GM23338 (cell line): Measurements from ENCODE around the gene ZBTB44.

Experiments
- CREB1 ChIP-seq: fragments of 250-450 bp; sonication (Bioruptor Pico); IDR thresholded peaks from 2 replicates; pipeline ENCODE4 v1.5.0; 2020; ENCODE audit warnings: low read depth, mild to moderate bottlenecking, moderate library complexity
- ETS1 ChIP-seq: IDR thresholded peaks from 2 replicates; pipeline ENCODE4 v1.6.1; 2016; ENCODE audit warnings: antibody characterized with exemption
- EZH2 ChIP-seq: fragments of 200-600 bp; sonication (generic); IDR thresholded peaks from one replicate; pipeline ENCODE4 v1.8.0; 2017; ENCODE audit warnings: antibody characterized with exemption, mild to moderate bottlenecking, low read depth; ENCODE audit not compliant: unreplicated experiment
- EZH2phosphoT487 ChIP-seq: fragments of 200-600 bp; sonication (generic); IDR thresholded peaks from one replicate; pipeline ENCODE4 v1.8.1; 2018; ENCODE audit warnings: antibody characterized with exemption; ENCODE audit not compliant: unreplicated experiment
- JUNB ChIP-seq: IDR thresholded peaks from one replicate; pipeline ENCODE4 v1.6.1; 2016; ENCODE audit warnings: antibody characterized with exemption; ENCODE audit not compliant: unreplicated experiment
- NANOG ChIP-seq: IDR thresholded peaks from 2 replicates; pipeline ENCODE4 v1.6.1; 2016; ENCODE audit warnings: antibody characterized with exemption, borderline replicate concordance
- POLR2AphosphoS5 ChIP-seq: IDR thresholded peaks from 2 replicates; pipeline ENCODE4 v1.6.1; 2016; ENCODE audit warnings: antibody characterized with exemption, low read depth
- STAT1 ChIP-seq: IDR thresholded peaks from one replicate; pipeline ENCODE4 v1.6.1; 2016; ENCODE audit warnings: antibody characterized with exemption; ENCODE audit not compliant: unreplicated experiment
- ZNF114 ChIP-seq: fragments of 250-450 bp; sonication (Bioruptor Pico); IDR thresholded peaks from 2 replicates; pipeline ENCODE4 v1.5.0; 2020; ENCODE audit warnings: mild to moderate bottlenecking, moderate library complexity
- ZNF331 ChIP-seq: fragments of 250-450 bp; sonication (Bioruptor Pico); IDR thresholded peaks from 2 replicates; pipeline ENCODE4 v1.5.0; 2020; ENCODE audit warnings: low read depth, mild to moderate bottlenecking, moderate library complexity
- ZNF462 ChIP-seq: fragments of 250-450 bp; sonication (Bioruptor Pico); IDR thresholded peaks from 2 replicates; pipeline ENCODE4 v1.5.0; 2020; ENCODE audit warnings: mild to moderate bottlenecking, moderate library complexity
- TF ChIP-seq, protein P1 (sequence below), 2 experiments: fragments of 200-600 bp in 1 of 2; sonication (generic) in 1 of 2; conservative IDR thresholded peaks; 2 replicates each; pipeline versions ENCODE4 v1.5.1 to v1.6.1; 2016 to 2017; ENCODE audit warnings: antibody characterized with exemption in 2 of 2, low read depth in 2 of 2, mild to moderate bottlenecking in 2 of 2, moderate library complexity in 1 of 2
- TF ChIP-seq, protein P2 (sequence below): IDR thresholded peaks from one replicate; pipeline ENCODE4 v1.6.1; 2018; ENCODE audit warnings: antibody characterized with exemption; ENCODE audit not compliant: unreplicated experiment

DNA sequence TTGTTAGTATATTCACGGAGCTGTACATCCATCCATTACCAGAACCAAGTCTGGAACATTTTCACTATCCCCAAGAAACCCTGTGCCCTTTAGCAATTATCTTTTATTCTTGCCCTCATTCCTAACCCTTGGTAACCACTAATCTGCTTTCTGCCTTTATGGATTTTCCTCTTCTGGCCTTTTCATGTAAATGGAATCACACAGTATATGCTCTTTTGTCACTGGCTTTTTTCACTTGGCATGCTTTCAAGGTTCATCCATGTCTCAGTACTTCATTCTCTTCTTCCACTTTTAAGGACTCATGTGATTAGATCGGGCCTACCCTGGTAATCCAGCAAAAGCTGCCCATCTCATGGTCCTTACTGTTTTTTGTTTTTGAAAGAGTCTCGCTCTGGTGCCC lies 11.0 kb upstream of the ZBTB44 start:
- TF ChIP-seq, protein P1, sequence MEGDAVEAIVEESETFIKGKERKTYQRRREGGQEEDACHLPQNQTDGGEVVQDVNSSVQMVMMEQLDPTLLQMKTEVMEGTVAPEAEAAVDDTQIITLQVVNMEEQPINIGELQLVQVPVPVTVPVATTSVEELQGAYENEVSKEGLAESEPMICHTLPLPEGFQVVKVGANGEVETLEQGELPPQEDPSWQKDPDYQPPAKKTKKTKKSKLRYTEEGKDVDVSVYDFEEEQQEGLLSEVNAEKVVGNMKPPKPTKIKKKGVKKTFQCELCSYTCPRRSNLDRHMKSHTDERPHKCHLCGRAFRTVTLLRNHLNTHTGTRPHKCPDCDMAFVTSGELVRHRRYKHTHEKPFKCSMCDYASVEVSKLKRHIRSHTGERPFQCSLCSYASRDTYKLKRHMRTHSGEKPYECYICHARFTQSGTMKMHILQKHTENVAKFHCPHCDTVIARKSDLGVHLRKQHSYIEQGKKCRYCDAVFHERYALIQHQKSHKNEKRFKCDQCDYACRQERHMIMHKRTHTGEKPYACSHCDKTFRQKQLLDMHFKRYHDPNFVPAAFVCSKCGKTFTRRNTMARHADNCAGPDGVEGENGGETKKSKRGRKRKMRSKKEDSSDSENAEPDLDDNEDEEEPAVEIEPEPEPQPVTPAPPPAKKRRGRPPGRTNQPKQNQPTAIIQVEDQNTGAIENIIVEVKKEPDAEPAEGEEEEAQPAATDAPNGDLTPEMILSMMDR (conservative IDR thresholded peaks at IDR 0.05; ENCODE audit: low read depth in 2 of 2) = no peak
- TF ChIP-seq EZH2 (no peak), POLR2AphosphoS5 (no peak), JUNB (no peak), ZNF114 (CRISPR knock-in tag) (no peak), ETS1 (no peak), ZNF462 (CRISPR knock-in tag) (no peak), NANOG (no peak), EZH2phosphoT487 (no peak), ZNF331 (no peak), CREB1 (CRISPR knock-in tag) (no peak), STAT1 (no peak)
- TF ChIP-seq, protein P2, sequence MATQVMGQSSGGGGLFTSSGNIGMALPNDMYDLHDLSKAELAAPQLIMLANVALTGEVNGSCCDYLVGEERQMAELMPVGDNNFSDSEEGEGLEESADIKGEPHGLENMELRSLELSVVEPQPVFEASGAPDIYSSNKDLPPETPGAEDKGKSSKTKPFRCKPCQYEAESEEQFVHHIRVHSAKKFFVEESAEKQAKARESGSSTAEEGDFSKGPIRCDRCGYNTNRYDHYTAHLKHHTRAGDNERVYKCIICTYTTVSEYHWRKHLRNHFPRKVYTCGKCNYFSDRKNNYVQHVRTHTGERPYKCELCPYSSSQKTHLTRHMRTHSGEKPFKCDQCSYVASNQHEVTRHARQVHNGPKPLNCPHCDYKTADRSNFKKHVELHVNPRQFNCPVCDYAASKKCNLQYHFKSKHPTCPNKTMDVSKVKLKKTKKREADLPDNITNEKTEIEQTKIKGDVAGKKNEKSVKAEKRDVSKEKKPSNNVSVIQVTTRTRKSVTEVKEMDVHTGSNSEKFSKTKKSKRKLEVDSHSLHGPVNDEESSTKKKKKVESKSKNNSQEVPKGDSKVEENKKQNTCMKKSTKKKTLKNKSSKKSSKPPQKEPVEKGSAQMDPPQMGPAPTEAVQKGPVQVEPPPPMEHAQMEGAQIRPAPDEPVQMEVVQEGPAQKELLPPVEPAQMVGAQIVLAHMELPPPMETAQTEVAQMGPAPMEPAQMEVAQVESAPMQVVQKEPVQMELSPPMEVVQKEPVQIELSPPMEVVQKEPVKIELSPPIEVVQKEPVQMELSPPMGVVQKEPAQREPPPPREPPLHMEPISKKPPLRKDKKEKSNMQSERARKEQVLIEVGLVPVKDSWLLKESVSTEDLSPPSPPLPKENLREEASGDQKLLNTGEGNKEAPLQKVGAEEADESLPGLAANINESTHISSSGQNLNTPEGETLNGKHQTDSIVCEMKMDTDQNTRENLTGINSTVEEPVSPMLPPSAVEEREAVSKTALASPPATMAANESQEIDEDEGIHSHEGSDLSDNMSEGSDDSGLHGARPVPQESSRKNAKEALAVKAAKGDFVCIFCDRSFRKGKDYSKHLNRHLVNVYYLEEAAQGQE = no peak
